Stimulated activated CD4-positive, alpha-beta T cell treated with anti-CD3 and anti-CD28 coated beads, Interleukin-2, amount 100 ng/mL, for 4 hours (primary cell): Measurements from ENCODE around the gene ESRRA.

Source experiments
- DNase-seq: peaks from one replicate; pipeline ENCODE4 v3.0.0-alpha.2; 2020; ENCODE audit warnings: low read depth

Gene ESRRA

GRCh38 chr11:64305075-64305690, at the start of gene ESRRA:
Gene ESRRA (plus strand): TSS chr11:64305524. CDS start chr11:64307180, 1,656 bp downstream.
- DNase-seq, result peak; percentile 100

- no peak for DNase-seq
Observed at GRCh38 chr11:64256300-64256699, 49.0 kb upstream of the ESRRA start.

GRCh38 chr11:64258356-64258755, 47.0 kb upstream of the ESRRA start:
- no peak for DNase-seq

- no peak for DNase-seq
Observed at GRCh38 chr11:64258946-64259532, 46.3 kb upstream of the ESRRA start.

GRCh38 chr11:64259533-64260067, 45.7 kb upstream of the ESRRA start:
- no peak for DNase-seq

- DNase-seq, result no peak
Observed at GRCh38 chr11:64260147-64260708, 45.1 kb upstream of the ESRRA start.

- no peak for DNase-seq
Observed at GRCh38 chr11:64261556-64262080, 43.7 kb upstream of the ESRRA start.

GRCh38 chr11:64262271-64263002, 42.9 kb upstream of the ESRRA start:
- no peak for DNase-seq

- DNase-seq, result no peak
Observed at GRCh38 chr11:64263021-64263946, 42.0 kb upstream of the ESRRA start.

GRCh38 chr11:64263947-64264317, 41.4 kb upstream of the ESRRA start:
- DNase-seq, result no peak

GRCh38 chr11:64264371-64264852, 40.9 kb upstream of the ESRRA start:
- DNase-seq, result no peak

GRCh38 chr11:64265176-64266160, 39.9 kb upstream of the ESRRA start:
- DNase-seq, result no peak

GRCh38 chr11:64266339-64266738, 39.0 kb upstream of the ESRRA start:
- DNase-seq, result no peak

- no peak for DNase-seq
Observed at GRCh38 chr11:64267207-64267945, 37.9 kb upstream of the ESRRA start.

GRCh38 chr11:64268025-64268892, 37.1 kb upstream of the ESRRA start:
- DNase-seq, result no peak

- DNase-seq, result no peak
Observed at GRCh38 chr11:64268893-64269539, 36.3 kb upstream of the ESRRA start.

GRCh38 chr11:64269540-64270220, 35.6 kb upstream of the ESRRA start:
- peak; percentile 97 for DNase-seq
